ENCODE data around the gene HS3ST1.

DNA sequence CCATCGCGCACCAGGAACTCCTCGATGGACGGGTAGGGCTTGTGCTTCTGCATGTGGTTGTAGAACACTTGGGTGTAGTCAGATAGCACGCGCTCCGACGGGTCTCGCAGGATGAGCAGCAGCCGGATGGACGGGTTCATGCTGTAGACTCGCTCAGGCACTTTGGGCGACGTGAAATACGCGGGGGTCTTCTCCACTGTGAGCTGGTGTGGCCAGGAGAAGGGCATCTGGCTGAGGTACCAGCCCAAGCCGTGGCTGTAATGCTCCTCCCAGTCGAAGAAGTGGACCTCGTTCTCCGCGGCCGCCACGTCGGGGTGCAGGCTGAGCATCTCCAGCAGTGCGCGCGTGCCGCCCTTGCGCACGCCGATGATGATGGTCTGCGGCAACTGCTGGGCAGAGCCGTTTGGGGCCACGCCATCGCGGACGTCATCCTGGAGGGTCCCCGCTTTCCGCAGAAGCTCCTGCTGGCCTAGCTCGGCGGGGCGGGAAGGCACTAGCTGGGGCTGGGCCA lies 29.2 kb downstream of the HS3ST1 start:
- TF ChIP-seq, protein P1, sequence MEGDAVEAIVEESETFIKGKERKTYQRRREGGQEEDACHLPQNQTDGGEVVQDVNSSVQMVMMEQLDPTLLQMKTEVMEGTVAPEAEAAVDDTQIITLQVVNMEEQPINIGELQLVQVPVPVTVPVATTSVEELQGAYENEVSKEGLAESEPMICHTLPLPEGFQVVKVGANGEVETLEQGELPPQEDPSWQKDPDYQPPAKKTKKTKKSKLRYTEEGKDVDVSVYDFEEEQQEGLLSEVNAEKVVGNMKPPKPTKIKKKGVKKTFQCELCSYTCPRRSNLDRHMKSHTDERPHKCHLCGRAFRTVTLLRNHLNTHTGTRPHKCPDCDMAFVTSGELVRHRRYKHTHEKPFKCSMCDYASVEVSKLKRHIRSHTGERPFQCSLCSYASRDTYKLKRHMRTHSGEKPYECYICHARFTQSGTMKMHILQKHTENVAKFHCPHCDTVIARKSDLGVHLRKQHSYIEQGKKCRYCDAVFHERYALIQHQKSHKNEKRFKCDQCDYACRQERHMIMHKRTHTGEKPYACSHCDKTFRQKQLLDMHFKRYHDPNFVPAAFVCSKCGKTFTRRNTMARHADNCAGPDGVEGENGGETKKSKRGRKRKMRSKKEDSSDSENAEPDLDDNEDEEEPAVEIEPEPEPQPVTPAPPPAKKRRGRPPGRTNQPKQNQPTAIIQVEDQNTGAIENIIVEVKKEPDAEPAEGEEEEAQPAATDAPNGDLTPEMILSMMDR (IDR thresholded peaks at IDR 0.05): no peak
- TF ChIP-seq ZFX (IDR thresholded peaks at IDR 0.05; ENCODE audit: borderline replicate concordance): no peak
